ENCODE results near the gene SIRPA.

The SIRPA gene

GRCh38 chr20:1874450-1875182 lies 20.6 kb upstream of the SIRPA start:
- TF ChIP-seq CTCF (IDR thresholded peaks at IDR 0.05; ENCODE audit: insufficient read depth, low read depth, low read length, missing control alignments), result no peak
- no peak for DNase-seq (ENCODE audit: low read depth)
- no peak overlapping the region for H3K4me3 ChIP-seq (ENCODE audit: low read depth, low read length)

- TF ChIP-seq CTCF (IDR thresholded peaks at IDR 0.05; ENCODE audit: insufficient read depth, low read depth, low read length, missing control alignments), result no peak
- no peak for DNase-seq (ENCODE audit: low read depth)
- H3K4me3 ChIP-seq (ENCODE audit: low read depth, low read length), result no peak overlapping the region
These were observed 20.0 kb upstream of the SIRPA start for GRCh38 chr20:1875183-1875554.

- DNase-seq (ENCODE audit: low read depth), result no peak
- no peak for TF ChIP-seq CTCF (IDR thresholded peaks at IDR 0.05; ENCODE audit: insufficient read depth, low read depth, low read length, missing control alignments)
- H3K4me3 ChIP-seq (ENCODE audit: low read depth, low read length), result no peak overlapping the region
These were observed 19.4 kb upstream of the SIRPA start for GRCh38 chr20:1875762-1876161.

GRCh38 chr20:1876217-1876921 lies 18.8 kb upstream of the SIRPA start:
- TF ChIP-seq CTCF (IDR thresholded peaks at IDR 0.05; ENCODE audit: insufficient read depth, low read depth, low read length, missing control alignments), result no peak
- H3K4me3 ChIP-seq (ENCODE audit: low read depth, low read length), result no peak overlapping the region
- DNase-seq (ENCODE audit: low read depth), result no peak

- peak; percentile 51 for DNase-seq (ENCODE audit: low read depth)
- no peak for TF ChIP-seq CTCF (IDR thresholded peaks at IDR 0.05; ENCODE audit: insufficient read depth, low read depth, low read length, missing control alignments)
These were observed 18.1 kb upstream of the SIRPA start for GRCh38 chr20:1876975-1877608.

GRCh38 chr20:1877609-1878200 lies 17.5 kb upstream of the SIRPA start:
- no peak for TF ChIP-seq CTCF (IDR thresholded peaks at IDR 0.05; ENCODE audit: insufficient read depth, low read depth, low read length, missing control alignments)
- no peak overlapping the region for H3K4me3 ChIP-seq (ENCODE audit: low read depth, low read length)
- DNase-seq (ENCODE audit: low read depth), result no peak

More at GRCh38 chr20:1876975-1877608, 18.1 kb upstream of the SIRPA start:
- H3K4me3 ChIP-seq (ENCODE audit: low read depth, low read length), result no peak overlapping the region
